ENCODE results near the gene CLNK. TPM values are rescaled to one million over a fixed set of nuclear protein-coding genes. Genes with fewer than 3 reads are reported as not detected.

CLNK gene
- total and polyA plus RNA-seq, 7 donors: 0.44 TPM; not detected in 6

DNA sequence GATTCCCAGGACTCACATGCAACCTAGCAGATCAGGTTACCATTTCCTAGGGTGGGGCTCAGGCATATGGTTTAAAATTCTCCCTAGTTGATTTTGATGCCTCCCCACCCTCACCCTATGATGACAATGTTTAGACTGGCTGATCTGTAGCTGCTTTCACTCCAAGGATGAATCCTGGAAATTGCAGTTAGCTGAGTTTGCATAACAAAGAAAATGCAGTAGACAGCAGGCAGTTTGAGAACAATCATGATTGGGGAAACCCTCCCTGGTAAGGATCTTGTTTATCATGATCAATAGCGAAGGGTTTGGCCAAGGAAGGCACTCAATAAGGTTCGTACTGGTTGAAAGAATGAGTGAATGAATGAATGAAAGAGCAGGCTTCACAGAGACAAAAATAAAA, 229.4 kb downstream of the CLNK start:
- Histone ChIP-seq H3K36me3 (peaks cover 3 to 47% (median 15%) of the 10 kb centered on the region in 4 donors), H3K4me1 (peaks cover 0 to 15% (median 8%) of the 10 kb centered on the region in 4 donors), H3K9me3 (peaks cover 0 to 5% (median 0%) of the 10 kb centered on the region in 4 donors), H3K27ac (no peak overlapping the region), H3K4me3 (no peak overlapping the region), H3K27me3 (peaks cover 0 to 9% (median 0%) of the 10 kb centered on the region in 3 donors)
- intact Hi-C loops (cut with DNase I): no loop called here
- no peak for DNase-seq
- no peak for TF ChIP-seq POLR2A (IDR thresholded peaks at IDR 0.05)
- 93 to 95% methylated on average over 2 of the region's 2 CpGs for WGBS, 2 donors

DNA sequence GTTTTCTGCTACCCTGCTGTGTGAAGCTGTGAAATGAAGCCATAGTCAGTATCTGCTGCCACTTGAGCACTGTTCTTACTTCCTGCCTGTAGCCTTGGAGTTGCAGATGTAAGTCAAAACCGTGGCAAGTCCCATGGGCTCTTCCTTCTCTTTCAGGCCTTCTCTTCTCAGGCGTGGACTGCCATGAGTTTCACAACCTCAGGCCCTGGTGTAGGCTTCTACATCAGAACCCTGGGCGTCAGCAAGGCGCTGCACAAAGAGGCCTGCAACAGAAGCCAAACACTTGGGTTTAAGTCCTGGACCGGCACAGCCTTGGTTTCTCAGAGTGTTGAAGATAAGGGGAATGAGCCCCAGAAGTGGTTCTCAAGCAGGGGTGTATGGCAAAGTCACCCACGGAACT, 229.8 kb downstream of the CLNK start:
- Histone ChIP-seq H3K9me3 (peaks cover 0 to 5% (median under 1%) of the 10 kb centered on the region in 4 donors), H3K36me3 (peaks cover 3 to 51% (median 17%) of the 10 kb centered on the region in 4 donors), H3K4me3 (no peak overlapping the region), H3K4me1 (peaks cover 0 to 15% (median 8%) of the 10 kb centered on the region in 4 donors), H3K27ac (no peak overlapping the region), H3K27me3 (peaks cover 0 to 5% (median 0%) of the 10 kb centered on the region in 3 donors)
- no peak for DNase-seq
- 83 to 93% methylated on average over 6 of the region's 6 CpGs for WGBS, 2 donors
- intact Hi-C loops (cut with DNase I): no loop called here
- TF ChIP-seq, protein P1, sequence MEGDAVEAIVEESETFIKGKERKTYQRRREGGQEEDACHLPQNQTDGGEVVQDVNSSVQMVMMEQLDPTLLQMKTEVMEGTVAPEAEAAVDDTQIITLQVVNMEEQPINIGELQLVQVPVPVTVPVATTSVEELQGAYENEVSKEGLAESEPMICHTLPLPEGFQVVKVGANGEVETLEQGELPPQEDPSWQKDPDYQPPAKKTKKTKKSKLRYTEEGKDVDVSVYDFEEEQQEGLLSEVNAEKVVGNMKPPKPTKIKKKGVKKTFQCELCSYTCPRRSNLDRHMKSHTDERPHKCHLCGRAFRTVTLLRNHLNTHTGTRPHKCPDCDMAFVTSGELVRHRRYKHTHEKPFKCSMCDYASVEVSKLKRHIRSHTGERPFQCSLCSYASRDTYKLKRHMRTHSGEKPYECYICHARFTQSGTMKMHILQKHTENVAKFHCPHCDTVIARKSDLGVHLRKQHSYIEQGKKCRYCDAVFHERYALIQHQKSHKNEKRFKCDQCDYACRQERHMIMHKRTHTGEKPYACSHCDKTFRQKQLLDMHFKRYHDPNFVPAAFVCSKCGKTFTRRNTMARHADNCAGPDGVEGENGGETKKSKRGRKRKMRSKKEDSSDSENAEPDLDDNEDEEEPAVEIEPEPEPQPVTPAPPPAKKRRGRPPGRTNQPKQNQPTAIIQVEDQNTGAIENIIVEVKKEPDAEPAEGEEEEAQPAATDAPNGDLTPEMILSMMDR (IDR thresholded peaks at IDR 0.05): no peak
- no peak for TF ChIP-seq EP300 (IDR thresholded peaks at IDR 0.05)
- TF ChIP-seq POLR2A (IDR thresholded peaks at IDR 0.05): no peak
- TF ChIP-seq POLR2AphosphoS5 (IDR thresholded peaks at IDR 0.05): no peak

DNA sequence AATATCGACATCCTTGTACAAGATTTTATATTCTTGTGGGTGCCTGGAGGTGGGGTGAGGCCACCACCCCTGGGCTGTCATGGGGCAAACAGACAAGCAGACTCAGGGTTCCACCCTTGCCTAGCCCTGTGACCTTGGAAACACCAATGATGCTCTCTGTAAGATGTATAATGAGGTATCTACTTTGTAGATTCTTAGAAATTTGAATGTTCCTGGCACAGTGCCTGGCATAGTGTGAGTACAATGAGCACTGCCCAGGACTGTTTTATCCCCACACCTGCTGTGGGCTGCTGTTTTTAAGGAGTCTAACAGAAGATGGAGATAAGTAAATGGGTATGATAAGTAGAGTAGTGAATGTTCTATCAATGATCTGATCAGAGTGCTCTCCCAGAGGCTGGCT, 230.4 kb downstream of the CLNK start:
- H3K4me1 ChIP-seq: peaks cover 0 to 15% (median 8%) of the 10 kb centered on the region in 4 donors
- WGBS, 2 donors: 86 to 98% methylated on average over 1 of the region's 1 CpG
- TF ChIP-seq, protein P1 (IDR thresholded peaks at IDR 0.05): no peak
- TF ChIP-seq POLR2AphosphoS5 (IDR thresholded peaks at IDR 0.05) (no peak), EP300 (IDR thresholded peaks at IDR 0.05) (no peak), POLR2A (IDR thresholded peaks at IDR 0.05) (no peak)
- H3K36me3 ChIP-seq: peaks cover 3 to 51% (median 17%) of the 10 kb centered on the region in 4 donors
- H3K27me3 ChIP-seq: no peaks in the 10 kb centered on the region
- intact Hi-C loops (cut with DNase I): no loop called here
- no peak overlapping the region for H3K27ac ChIP-seq
- DNase-seq: no peak
- H3K4me3 ChIP-seq: no peak overlapping the region
- H3K9me3 ChIP-seq: peaks cover 0 to 5% (median 1%) of the 10 kb centered on the region in 4 donors

DNA sequence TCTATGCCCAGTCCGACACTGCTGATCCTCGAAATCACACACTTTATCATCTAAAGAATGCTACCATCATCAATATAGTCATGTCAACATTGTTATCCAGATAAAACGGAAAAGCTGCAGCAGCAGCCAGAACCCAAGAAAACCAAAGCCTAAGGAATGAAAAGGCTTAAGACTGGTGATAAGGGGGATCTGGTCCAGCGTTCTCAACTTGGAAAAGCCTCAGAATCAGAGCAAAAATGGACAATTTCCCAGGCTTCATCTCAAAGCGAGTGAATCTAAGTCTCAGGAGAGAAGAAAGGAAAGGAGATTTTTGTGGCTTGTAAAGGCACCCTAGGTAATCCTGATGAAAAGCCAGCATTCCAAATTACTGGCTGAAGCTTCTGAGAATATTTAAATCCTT, 235.6 kb downstream of the CLNK start:
- intact Hi-C loops (cut with DNase I): no loop called here
- 96 to 97% methylated on average over 5 of the region's 5 CpGs for WGBS, 2 donors
- no peak overlapping the region for H3K4me3 ChIP-seq
- DNase-seq: no peak
- H3K36me3 ChIP-seq: peaks cover 17 to 83% (median 32%) of the 10 kb centered on the region in 4 donors
- TF ChIP-seq, protein P1 (IDR thresholded peaks at IDR 0.05): no peak
- TF ChIP-seq EP300 (IDR thresholded peaks at IDR 0.05) (no peak), POLR2AphosphoS5 (IDR thresholded peaks at IDR 0.05) (no peak), POLR2A (IDR thresholded peaks at IDR 0.05) (no peak)
- H3K27me3 ChIP-seq: no peaks in the 10 kb centered on the region
- no peaks in the 10 kb centered on the region for H3K4me1 ChIP-seq
- peaks cover 0 to 28% (median 8%) of the 10 kb centered on the region in 4 donors for H3K9me3 ChIP-seq
- H3K27ac ChIP-seq: no peak overlapping the region

DNA sequence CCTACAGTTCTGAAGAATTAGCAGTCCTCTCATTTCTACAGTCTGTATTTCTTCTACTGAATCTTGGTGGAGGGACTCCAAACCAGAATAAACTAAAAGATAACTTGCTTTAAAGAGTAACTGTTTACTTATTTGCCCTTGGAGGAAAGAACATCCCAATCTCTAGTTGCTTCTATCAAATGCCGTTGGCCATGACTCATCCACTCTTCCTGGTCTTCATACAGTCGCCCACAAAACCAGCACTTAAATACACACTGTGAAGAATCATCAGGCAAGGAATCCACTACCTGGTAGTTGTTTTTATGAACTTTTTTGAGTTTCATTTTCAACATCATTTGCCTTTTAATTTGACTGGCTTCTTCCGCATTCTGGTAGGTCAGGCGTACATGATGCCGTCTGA, 241.6 kb downstream of the CLNK start:
- peaks cover 14 to 33% (median 16%) of the 10 kb centered on the region in 4 donors for H3K36me3 ChIP-seq
- no peak overlapping the region for H3K27ac ChIP-seq
- H3K4me1 ChIP-seq: no peaks in the 10 kb centered on the region
- 94 to 95% methylated on average over 5 of the region's 5 CpGs for WGBS, 2 donors
- H3K27me3 ChIP-seq: no peaks in the 10 kb centered on the region
- H3K9me3 ChIP-seq: peaks cover 0 to 33% (median 6%) of the 10 kb centered on the region in 4 donors
- intact Hi-C loops (cut with DNase I): no loop called here
- H3K4me3 ChIP-seq: no peak overlapping the region
- DNase-seq: no peak
- no peak for TF ChIP-seq POLR2A (IDR thresholded peaks at IDR 0.05)
- TF ChIP-seq EP300 (IDR thresholded peaks at IDR 0.05): no peak
- TF ChIP-seq, protein P1 (IDR thresholded peaks at IDR 0.05): no peak
- no peak for TF ChIP-seq POLR2AphosphoS5 (IDR thresholded peaks at IDR 0.05)
